ENCODE measurements around the gene AR. TPM values are rescaled to one million over a fixed set of nuclear protein-coding genes. Genes with fewer than 3 reads are reported as not detected.

Gene AR
- polyA plus RNA-seq, 1 donor from 2014 or later, result 1.1 TPM

GRCh38 chrX:67613366-67613765, 69.5 kb downstream of the AR start:
- Histone ChIP-seq H3K4me3 (ENCODE audit: low read length) (no peak overlapping the region), H3F3A (ENCODE audit: insufficient read depth, low read length, poor library complexity, severe bottlenecking) (no peaks in the 10 kb centered on the region), H3K36me3 (ENCODE audit: insufficient read depth, low read length) (no peaks in the 10 kb centered on the region), H3K27ac (ENCODE audit: low read length) (no peak overlapping the region), H2AFZ (ENCODE audit: low read depth, low read length) (no peak overlapping the region), H3K9me3 (ENCODE audit: low read length) (no peaks in the 10 kb centered on the region), H3K9me2 (ENCODE audit: insufficient read depth, low read length) (no peaks in the 10 kb centered on the region), H3K4me2 (ENCODE audit: low read length) (no peak overlapping the region), H4K20me1 (ENCODE audit: insufficient read depth) (no peaks in the 10 kb centered on the region), H3K79me2 (replicated peaks; ENCODE audit: insufficient read depth, low read length) (no peaks in the 10 kb centered on the region), H3K9ac (ENCODE audit: low read length) (no peak overlapping the region), H3K27me3 (ENCODE audit: insufficient read depth, low read depth, low read length) (no peaks in the 10 kb centered on the region)
- TF ChIP-seq RAD21 (conservative IDR thresholded peaks at IDR 0.05), result no peak
- TF ChIP-seq TAF1 (IDR thresholded peaks at IDR 0.05; ENCODE audit: low read depth), result no peak
- no peak for TF ChIP-seq MXI1 (conservative IDR thresholded peaks at IDR 0.05; ENCODE audit: poor library complexity, severe bottlenecking)
- no peak for TF ChIP-seq POLR2AphosphoS5 (IDR thresholded peaks at IDR 0.05)
- TF ChIP-seq SMC3 (conservative IDR thresholded peaks at IDR 0.05; ENCODE audit: poor library complexity), result no peak
- TF ChIP-seq EP300 (conservative IDR thresholded peaks at IDR 0.05; ENCODE audit: poor library complexity, severe bottlenecking), result no peak
- TF ChIP-seq EZH2 (IDR thresholded peaks at IDR 0.05; ENCODE audit: borderline replicate concordance, insufficient read depth, low read length, poor library complexity, severe bottlenecking), result no peak
- no peak for TF ChIP-seq CTCF (IDR thresholded peaks at IDR 0.05; ENCODE audit: poor library complexity, severe bottlenecking)
- TF ChIP-seq REST (IDR thresholded peaks at IDR 0.05; ENCODE audit: borderline replicate concordance), result no peak

- Histone ChIP-seq H3K4me3 (ENCODE audit: low read length) (no peak overlapping the region), H3F3A (ENCODE audit: insufficient read depth, low read length, poor library complexity, severe bottlenecking) (no peaks in the 10 kb centered on the region), H3K9me2 (ENCODE audit: insufficient read depth, low read length) (no peaks in the 10 kb centered on the region), H2AFZ (ENCODE audit: low read depth, low read length) (no peak overlapping the region), H3K4me2 (ENCODE audit: low read length) (no peak overlapping the region), H3K79me2 (replicated peaks; ENCODE audit: insufficient read depth, low read length) (no peaks in the 10 kb centered on the region), H3K36me3 (ENCODE audit: insufficient read depth, low read length) (no peaks in the 10 kb centered on the region), H3K9ac (ENCODE audit: low read length) (no peak overlapping the region), H3K27me3 (ENCODE audit: insufficient read depth, low read depth, low read length) (no peaks in the 10 kb centered on the region), H3K9me3 (ENCODE audit: low read length) (no peaks in the 10 kb centered on the region), H4K20me1 (ENCODE audit: insufficient read depth) (no peaks in the 10 kb centered on the region), H3K27ac (ENCODE audit: low read length) (no peak overlapping the region)
- TF ChIP-seq TAF1 (IDR thresholded peaks at IDR 0.05; ENCODE audit: low read depth), result no peak
- TF ChIP-seq EZH2 (IDR thresholded peaks at IDR 0.05; ENCODE audit: borderline replicate concordance, insufficient read depth, low read length, poor library complexity, severe bottlenecking), result no peak
- TF ChIP-seq REST (IDR thresholded peaks at IDR 0.05; ENCODE audit: borderline replicate concordance), result no peak
- no peak for TF ChIP-seq EP300 (conservative IDR thresholded peaks at IDR 0.05; ENCODE audit: poor library complexity, severe bottlenecking)
- no peak for TF ChIP-seq SMC3 (conservative IDR thresholded peaks at IDR 0.05; ENCODE audit: poor library complexity)
- TF ChIP-seq POLR2AphosphoS5 (IDR thresholded peaks at IDR 0.05), result no peak
- TF ChIP-seq MXI1 (conservative IDR thresholded peaks at IDR 0.05; ENCODE audit: poor library complexity, severe bottlenecking), result no peak
- TF ChIP-seq CTCF (IDR thresholded peaks at IDR 0.05; ENCODE audit: poor library complexity, severe bottlenecking), result no peak
- TF ChIP-seq RAD21 (conservative IDR thresholded peaks at IDR 0.05), result no peak
These were observed 70.2 kb downstream of the AR start for GRCh38 chrX:67613996-67614395.

All from neural cell (in vitro differentiated cells).